ENCODE results near the gene PPP1R37.

PPP1R37 gene

DNA sequence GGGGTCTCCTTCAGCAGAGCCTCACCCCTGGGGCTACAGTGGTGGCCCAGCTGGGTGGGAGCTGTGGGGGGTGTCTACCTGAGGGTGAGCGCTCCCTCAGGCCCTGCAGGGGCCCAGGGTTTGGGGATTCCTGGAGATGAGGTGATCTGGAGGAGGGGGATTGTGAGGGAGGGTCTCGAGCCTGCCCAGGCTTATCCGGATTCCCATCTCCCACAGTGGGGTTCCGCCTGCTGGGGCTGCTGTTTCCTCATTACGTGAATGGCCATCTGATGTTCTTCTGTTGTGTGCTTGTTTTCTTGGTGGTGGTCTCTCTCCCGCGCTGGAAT lies 4.4 kb downstream of the PPP1R37 start:
- no peak for ATAC-seq
- TF ChIP-seq, protein P1, sequence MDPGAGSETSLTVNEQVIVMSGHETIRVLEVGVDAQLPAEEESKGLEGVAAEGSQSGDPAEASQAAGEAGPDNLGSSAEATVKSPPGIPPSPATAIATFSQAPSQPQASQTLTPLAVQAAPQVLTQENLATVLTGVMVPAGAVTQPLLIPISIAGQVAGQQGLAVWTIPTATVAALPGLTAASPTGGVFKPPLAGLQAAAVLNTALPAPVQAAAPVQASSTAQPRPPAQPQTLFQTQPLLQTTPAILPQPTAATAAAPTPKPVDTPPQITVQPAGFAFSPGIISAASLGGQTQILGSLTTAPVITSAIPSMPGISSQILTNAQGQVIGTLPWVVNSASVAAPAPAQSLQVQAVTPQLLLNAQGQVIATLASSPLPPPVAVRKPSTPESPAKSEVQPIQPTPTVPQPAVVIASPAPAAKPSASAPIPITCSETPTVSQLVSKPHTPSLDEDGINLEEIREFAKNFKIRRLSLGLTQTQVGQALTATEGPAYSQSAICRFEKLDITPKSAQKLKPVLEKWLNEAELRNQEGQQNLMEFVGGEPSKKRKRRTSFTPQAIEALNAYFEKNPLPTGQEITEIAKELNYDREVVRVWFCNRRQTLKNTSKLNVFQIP (CRISPR knock-in tag; IDR thresholded peaks at IDR 0.05; ENCODE audit: borderline replicate concordance, low read depth): no peak
- no peak for TF ChIP-seq ZNF8 (CRISPR knock-in tag; IDR thresholded peaks at IDR 0.05)
- TF ChIP-seq ZC3H10 (CRISPR knock-in tag; IDR thresholded peaks at IDR 0.05): no peak
- TF ChIP-seq PPARA (CRISPR knock-in tag; IDR thresholded peaks at IDR 0.05; ENCODE audit: borderline replicate concordance): no peak
- TF ChIP-seq ISL1 (CRISPR knock-in tag; IDR thresholded peaks at IDR 0.05): no peak
- no peak for TF ChIP-seq ZFP30 (CRISPR knock-in tag; IDR thresholded peaks at IDR 0.05)
- TF ChIP-seq ZFP3 (CRISPR knock-in tag; IDR thresholded peaks at IDR 0.05): no peak
- TF ChIP-seq ESRRG (CRISPR knock-in tag; IDR thresholded peaks at IDR 0.05): no peak
- TF ChIP-seq ZNF565 (CRISPR knock-in tag; conservative IDR thresholded peaks at IDR 0.05; ENCODE audit: low read depth): no peak

DNA sequence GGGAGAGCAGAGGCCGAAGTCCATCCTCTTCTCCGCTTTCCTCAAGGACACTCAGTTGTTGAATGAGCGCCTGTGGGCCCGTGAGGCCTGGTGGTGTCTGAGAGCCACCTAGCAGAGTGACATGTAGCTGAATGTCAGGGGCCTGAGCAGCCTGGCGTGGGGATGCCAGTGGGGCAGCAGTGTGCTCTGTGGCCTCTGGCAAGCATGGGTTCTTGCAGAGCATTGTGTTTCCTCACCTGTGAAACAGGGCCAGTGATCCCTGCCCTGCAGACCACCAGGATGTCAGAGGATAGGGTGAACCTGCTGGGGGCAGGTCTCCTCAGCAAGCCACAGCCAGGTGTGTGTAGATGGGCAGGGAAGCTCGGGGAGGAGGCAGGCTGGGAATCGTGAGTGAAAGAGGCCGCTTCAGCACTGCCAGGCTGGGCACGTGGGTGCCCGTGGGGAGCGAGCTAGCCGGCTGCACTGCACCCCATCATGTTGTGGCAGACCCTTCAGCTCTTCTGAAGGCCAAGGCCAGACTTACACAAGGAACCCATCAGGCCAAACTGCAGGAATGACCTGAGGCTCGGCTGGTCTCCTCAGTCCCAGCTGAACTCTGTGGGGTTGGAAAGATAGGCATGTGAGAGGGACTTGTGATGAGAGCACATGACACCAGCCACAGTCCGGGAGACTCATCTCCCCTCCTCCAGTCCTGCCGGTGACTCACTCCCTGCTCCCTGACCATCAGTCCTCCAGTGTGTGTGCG lies 5.0 kb downstream of the PPP1R37 start:
- peak; percentile 94 for ATAC-seq

More for the DNA sequence above, 5.0 kb downstream of the PPP1R37 start:
- TF ChIP-seq RARB (CRISPR knock-in tag; IDR thresholded peaks at IDR 0.05): no peak
- TF ChIP-seq, protein P2, sequence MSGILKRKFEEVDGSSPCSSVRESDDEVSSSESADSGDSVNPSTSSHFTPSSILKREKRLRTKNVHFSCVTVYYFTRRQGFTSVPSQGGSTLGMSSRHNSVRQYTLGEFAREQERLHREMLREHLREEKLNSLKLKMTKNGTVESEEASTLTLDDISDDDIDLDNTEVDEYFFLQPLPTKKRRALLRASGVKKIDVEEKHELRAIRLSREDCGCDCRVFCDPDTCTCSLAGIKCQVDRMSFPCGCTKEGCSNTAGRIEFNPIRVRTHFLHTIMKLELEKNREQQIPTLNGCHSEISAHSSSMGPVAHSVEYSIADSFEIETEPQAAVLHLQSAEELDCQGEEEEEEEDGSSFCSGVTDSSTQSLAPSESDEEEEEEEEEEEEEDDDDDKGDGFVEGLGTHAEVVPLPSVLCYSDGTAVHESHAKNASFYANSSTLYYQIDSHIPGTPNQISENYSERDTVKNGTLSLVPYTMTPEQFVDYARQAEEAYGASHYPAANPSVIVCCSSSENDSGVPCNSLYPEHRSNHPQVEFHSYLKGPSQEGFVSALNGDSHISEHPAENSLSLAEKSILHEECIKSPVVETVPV (CRISPR knock-in tag; IDR thresholded peaks at IDR 0.05): no peak
- TF ChIP-seq, protein P3, sequence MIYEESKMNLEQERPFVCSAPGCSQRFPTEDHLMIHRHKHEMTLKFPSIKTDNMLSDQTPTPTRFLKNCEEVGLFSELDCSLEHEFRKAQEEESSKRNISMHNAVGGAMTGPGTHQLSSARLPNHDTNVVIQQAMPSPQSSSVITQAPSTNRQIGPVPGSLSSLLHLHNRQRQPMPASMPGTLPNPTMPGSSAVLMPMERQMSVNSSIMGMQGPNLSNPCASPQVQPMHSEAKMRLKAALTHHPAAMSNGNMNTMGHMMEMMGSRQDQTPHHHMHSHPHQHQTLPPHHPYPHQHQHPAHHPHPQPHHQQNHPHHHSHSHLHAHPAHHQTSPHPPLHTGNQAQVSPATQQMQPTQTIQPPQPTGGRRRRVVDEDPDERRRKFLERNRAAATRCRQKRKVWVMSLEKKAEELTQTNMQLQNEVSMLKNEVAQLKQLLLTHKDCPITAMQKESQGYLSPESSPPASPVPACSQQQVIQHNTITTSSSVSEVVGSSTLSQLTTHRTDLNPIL (CRISPR knock-in tag; IDR thresholded peaks at IDR 0.05; ENCODE audit: low read depth): no peak
- no peak for TF ChIP-seq ZNF565 (CRISPR knock-in tag; conservative IDR thresholded peaks at IDR 0.05; ENCODE audit: low read depth)
- no peak for TF ChIP-seq SNAI2 (CRISPR knock-in tag; IDR thresholded peaks at IDR 0.05)
- no peak for TF ChIP-seq ISL1 (CRISPR knock-in tag; IDR thresholded peaks at IDR 0.05)
- no peak for TF ChIP-seq ZNF8 (CRISPR knock-in tag; IDR thresholded peaks at IDR 0.05)
- TF ChIP-seq, protein P4, sequence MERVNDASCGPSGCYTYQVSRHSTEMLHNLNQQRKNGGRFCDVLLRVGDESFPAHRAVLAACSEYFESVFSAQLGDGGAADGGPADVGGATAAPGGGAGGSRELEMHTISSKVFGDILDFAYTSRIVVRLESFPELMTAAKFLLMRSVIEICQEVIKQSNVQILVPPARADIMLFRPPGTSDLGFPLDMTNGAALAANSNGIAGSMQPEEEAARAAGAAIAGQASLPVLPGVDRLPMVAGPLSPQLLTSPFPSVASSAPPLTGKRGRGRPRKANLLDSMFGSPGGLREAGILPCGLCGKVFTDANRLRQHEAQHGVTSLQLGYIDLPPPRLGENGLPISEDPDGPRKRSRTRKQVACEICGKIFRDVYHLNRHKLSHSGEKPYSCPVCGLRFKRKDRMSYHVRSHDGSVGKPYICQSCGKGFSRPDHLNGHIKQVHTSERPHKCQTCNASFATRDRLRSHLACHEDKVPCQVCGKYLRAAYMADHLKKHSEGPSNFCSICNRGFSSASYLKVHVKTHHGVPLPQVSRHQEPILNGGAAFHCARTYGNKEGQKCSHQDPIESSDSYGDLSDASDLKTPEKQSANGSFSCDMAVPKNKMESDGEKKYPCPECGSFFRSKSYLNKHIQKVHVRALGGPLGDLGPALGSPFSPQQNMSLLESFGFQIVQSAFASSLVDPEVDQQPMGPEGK (CRISPR knock-in tag; IDR thresholded peaks at IDR 0.05; ENCODE audit: borderline replicate concordance): no peak
- TF ChIP-seq, protein P5, sequence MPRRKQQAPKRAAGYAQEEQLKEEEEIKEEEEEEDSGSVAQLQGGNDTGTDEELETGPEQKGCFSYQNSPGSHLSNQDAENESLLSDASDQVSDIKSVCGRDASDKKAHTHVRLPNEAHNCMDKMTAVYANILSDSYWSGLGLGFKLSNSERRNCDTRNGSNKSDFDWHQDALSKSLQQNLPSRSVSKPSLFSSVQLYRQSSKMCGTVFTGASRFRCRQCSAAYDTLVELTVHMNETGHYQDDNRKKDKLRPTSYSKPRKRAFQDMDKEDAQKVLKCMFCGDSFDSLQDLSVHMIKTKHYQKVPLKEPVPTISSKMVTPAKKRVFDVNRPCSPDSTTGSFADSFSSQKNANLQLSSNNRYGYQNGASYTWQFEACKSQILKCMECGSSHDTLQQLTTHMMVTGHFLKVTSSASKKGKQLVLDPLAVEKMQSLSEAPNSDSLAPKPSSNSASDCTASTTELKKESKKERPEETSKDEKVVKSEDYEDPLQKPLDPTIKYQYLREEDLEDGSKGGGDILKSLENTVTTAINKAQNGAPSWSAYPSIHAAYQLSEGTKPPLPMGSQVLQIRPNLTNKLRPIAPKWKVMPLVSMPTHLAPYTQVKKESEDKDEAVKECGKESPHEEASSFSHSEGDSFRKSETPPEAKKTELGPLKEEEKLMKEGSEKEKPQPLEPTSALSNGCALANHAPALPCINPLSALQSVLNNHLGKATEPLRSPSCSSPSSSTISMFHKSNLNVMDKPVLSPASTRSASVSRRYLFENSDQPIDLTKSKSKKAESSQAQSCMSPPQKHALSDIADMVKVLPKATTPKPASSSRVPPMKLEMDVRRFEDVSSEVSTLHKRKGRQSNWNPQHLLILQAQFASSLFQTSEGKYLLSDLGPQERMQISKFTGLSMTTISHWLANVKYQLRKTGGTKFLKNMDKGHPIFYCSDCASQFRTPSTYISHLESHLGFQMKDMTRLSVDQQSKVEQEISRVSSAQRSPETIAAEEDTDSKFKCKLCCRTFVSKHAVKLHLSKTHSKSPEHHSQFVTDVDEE (CRISPR knock-in tag; IDR thresholded peaks at IDR 0.05): no peak
- TF ChIP-seq ZNF70 (CRISPR knock-in tag; IDR thresholded peaks at IDR 0.05): no peak
- TF ChIP-seq ZC3H10 (CRISPR knock-in tag; IDR thresholded peaks at IDR 0.05): no peak
- TF ChIP-seq OSR1 (CRISPR knock-in tag; IDR thresholded peaks at IDR 0.05): no peak
- TF ChIP-seq CSDC2 (CRISPR knock-in tag; IDR thresholded peaks at IDR 0.05): no peak
- TF ChIP-seq ESRRG (CRISPR knock-in tag; IDR thresholded peaks at IDR 0.05): no peak
- no peak for TF ChIP-seq TOX (CRISPR knock-in tag; IDR thresholded peaks at IDR 0.05; ENCODE audit: borderline replicate concordance)
